H54 (cell line): Measurements from ENCODE around the gene LRIT3.

Experiments used
- DNase-seq: peaks from one replicate; pipeline ENCODE4 v3.0.0; 2011; ENCODE audit warnings: low spot score, mixed read lengths; ENCODE audit not compliant: insufficient read length
- FAIRE-seq: peaks from 3 replicates; lab custom pipeline; 2011; peaks lifted over from hg19 to GRCh38; lab: Jason Lieb, UNC
- POLR2A ChIP-seq: IDR thresholded peaks from 2 replicates; pipeline ENCODE4 v1.6.1; 2011; ENCODE audit warnings: low read depth, mild to moderate bottlenecking, low read length

The LRIT3 gene, protein sequence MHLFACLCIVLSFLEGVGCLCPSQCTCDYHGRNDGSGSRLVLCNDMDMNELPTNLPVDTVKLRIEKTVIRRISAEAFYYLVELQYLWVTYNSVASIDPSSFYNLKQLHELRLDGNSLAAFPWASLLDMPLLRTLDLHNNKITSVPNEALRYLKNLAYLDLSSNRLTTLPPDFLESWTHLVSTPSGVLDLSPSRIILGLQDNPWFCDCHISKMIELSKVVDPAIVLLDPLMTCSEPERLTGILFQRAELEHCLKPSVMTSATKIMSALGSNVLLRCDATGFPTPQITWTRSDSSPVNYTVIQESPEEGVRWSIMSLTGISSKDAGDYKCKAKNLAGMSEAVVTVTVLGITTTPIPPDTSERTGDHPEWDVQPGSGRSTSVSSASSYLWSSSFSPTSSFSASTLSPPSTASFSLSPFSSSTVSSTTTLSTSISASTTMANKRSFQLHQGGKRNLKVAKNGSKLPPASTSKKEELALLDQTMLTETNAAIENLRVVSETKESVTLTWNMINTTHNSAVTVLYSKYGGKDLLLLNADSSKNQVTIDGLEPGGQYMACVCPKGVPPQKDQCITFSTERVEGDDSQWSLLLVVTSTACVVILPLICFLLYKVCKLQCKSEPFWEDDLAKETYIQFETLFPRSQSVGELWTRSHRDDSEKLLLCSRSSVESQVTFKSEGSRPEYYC

DNA sequence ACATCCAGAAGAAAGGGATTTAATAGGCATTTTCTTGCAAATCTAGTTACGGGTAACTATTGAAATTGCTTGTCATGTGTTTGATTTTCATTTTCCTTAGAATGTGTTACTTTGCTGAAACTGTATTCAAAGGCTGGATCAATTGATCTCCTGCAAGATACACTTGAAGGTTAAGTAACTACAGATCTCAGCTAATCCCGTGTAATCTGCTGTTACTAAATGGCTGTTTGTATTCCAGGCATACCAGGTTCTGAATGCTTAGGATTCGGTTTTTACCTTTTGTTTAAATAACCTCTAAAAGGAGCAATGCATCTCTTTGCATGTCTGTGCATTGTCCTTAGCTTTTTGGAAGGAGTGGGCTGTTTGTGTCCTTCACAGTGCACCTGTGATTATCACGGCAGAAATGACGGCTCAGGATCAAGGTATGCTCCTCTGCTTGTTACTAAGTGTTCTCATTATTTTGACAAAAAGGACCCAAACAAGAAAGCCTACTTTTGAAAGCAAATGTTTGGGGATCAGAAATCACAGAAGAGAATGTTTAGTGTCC is at the start of gene LRIT3:
Gene LRIT3, plus strand, starts transcription at position 212 of the 547 bp plus-strand sequence. Its CDS starts 95 bp downstream, at position 307.
- no peak for FAIRE-seq
- DNase-seq = no peak
- no peak for TF ChIP-seq POLR2A

DNA sequence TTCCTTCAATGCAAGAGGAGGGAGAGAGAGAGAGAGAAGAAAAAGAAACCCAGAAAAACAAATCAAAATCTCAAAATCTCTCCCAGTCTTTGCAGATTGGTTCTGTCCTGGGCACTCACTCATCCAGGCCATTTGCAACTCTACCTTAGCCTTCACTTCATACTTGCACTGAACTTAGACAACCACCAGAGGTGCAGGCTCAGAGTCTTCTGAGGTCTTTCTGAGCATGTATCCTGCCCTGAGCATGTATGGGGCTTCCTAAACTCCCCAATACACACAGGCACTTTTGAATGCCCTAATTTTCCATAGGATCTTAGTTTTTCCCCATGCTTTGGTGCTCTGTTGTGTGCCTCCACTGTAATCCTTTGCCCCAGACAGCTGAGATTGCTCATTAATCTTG is 49.0 kb upstream of the LRIT3 start:
- DNase-seq = no peak
- FAIRE-seq = no peak

DNA sequence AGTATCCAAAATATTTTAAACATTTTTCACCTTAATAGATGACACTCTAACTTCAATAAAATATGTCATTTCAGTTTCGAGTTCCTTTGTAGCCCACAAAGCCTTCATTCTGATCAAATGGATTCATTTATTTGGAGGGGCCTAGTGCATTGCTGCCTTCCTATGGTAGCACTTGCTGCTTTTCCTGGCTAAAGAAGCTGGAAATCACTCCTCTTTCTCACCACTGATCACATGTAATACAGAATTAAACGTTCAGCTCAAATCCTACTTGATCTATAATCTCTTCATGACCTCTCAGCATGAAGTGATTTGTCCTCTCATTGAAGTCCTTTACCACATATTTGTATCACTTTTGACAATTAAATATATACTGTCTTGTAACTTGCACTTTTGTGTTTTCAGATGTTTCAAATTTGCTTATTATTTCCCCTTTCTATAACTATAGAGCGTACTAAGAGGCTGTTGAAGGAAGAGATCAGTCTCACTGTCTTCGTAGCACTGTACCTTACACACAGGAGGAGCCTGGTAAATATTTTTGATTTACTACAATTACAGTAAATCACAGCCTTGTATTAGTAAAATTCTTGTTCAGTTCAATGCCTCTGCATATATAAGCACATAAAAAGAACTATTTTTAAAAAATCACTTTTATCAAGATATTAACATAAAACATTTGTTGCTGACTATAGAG is 46.7 kb upstream of the LRIT3 start:
- TF ChIP-seq POLR2A = no peak
- FAIRE-seq (no peak), DNase-seq (no peak)

More for the DNA sequence above, 49.0 kb upstream of the LRIT3 start:
- no peak for TF ChIP-seq POLR2A

DNA sequence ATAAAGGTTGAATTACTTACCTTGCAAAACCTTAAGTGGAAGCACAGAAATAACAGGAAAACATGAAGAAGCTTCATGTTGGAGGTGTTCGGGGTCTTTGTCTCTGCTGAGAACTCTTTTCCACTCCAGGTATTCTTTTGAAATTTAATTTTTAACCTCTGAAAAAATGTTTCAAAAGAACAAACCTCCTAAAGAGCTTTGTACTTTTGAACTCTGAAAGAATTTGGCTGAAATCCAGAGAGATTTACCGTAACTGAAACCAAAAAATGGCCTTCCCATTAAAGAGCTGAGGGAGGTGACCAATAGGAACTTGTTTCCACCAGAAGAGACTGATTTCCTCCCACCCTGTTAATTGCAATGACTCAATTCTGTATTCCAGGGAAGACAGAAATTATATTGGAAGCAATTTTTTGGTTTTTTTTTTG is 46.0 kb upstream of the LRIT3 start, which contains the start of gene CFI:
Gene CFI, minus strand, starts transcription at position 105 of the 425 bp plus-strand sequence. Its CDS starts 28 bp downstream, at position 77.
- DNase-seq (no peak), FAIRE-seq (no peak)
- TF ChIP-seq POLR2A = no peak

DNA sequence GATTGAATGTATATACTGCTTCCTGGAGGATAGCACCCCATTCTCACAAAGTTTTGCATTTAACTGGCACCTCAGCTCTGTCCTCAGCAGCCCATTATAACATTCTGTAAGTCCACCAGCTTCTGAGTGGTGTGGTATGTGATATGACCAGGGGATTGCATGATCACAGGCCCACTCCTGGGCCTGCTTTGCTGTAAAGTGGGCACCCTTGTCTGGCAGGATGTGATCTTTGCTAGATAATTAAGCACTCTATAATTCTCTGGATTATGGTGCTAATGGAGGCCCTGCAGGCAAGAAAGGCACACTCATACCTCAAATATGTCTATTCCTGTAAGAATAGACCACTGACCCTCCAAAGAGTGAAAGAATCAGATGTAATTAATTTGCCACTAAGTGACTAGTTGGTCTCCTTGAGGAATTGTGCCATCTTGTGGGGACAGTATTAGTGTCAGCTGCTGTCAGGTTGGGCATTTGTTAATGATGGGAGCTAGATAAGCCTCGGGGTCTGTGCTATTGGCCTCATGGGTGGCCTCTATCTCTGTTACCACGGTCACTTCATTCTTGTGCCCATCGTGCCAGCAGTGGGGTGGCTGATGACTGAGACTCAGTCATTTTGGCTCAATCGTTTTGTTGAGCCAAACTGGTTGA is 43.9 kb upstream of the LRIT3 start:
- TF ChIP-seq POLR2A = no peak
- FAIRE-seq (no peak), DNase-seq (no peak)

DNA sequence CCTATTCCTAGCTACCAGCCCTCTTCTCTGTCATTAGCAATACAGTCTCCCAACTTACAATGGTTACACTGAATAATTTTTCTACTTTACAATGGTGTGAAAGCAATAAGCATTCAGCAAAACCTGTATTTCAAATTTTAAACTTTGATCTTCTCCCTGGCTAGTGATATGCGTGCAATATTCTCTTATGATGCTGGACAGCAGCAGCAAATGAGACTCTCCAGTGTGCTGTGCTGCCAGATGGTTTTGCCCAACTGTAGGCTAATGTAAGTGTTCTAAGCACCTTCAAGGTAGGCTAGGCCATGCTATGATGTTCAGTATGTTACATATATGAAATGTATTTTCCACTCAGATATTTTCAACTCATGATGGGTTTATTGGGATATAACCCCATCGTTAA is 38.3 kb upstream of the LRIT3 start:
- FAIRE-seq = no peak
- DNase-seq = no peak
- no peak for TF ChIP-seq POLR2A

DNA sequence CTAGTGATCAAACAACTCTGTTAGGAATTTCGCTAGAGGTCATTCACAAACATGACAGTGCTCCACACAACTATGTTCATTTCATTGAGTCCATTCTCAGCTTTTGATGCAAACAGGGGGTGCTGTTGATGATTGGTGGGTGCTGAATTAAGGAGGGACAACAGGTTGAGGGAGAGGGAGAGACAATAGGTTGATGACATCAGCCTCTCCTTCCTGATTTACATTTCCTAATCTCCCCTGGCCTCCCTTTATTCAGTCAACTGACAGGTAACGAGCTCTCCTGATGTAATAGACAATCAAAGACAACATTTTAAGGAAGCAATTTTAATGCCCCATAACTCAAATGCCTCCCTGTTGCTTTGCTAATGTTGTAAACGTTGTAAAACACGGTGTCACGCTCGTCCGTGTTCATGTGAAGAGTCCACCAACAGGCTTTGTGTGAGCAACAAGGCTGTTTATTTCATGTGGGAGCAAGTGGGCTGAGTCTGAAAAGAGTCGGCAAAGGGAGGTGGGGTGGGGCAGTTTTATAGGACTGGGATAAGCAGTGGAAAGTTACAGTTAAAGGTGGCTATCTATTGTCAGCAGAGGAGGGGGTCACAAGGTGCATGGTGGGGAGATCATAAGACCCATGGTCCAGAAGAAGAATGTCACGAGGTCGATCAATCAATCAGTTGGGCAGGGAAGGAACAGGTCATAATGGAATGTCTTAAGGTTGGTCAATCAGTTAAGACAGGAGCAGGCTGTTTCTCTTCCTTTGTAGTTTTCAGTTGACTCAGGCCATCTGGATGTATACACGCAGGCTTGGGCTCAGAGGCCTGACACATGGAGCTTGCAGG is 37.1 kb upstream of the LRIT3 start:
- no peak for DNase-seq
- FAIRE-seq = no peak
- TF ChIP-seq POLR2A = no peak

DNA sequence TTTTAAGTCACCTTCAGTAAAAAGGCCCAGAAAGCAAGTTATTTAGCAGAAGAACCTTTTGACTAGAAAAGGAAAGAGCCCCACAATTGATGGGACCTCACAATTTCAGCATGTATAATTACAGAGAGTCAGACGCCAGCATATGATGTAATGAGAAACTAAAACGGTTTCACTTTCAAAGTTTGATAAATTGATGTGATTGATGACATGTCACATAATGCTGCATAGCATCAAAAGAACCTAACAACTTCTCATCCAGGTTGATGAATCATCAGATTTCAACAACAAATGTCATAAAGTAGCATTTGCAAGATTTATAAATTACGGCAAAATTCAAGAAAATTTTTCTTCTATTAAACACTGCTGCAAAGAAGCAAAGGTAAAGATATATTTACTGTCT is 36.2 kb upstream of the LRIT3 start:
- no peak for FAIRE-seq
- TF ChIP-seq POLR2A = no peak
- no peak for DNase-seq

DNA sequence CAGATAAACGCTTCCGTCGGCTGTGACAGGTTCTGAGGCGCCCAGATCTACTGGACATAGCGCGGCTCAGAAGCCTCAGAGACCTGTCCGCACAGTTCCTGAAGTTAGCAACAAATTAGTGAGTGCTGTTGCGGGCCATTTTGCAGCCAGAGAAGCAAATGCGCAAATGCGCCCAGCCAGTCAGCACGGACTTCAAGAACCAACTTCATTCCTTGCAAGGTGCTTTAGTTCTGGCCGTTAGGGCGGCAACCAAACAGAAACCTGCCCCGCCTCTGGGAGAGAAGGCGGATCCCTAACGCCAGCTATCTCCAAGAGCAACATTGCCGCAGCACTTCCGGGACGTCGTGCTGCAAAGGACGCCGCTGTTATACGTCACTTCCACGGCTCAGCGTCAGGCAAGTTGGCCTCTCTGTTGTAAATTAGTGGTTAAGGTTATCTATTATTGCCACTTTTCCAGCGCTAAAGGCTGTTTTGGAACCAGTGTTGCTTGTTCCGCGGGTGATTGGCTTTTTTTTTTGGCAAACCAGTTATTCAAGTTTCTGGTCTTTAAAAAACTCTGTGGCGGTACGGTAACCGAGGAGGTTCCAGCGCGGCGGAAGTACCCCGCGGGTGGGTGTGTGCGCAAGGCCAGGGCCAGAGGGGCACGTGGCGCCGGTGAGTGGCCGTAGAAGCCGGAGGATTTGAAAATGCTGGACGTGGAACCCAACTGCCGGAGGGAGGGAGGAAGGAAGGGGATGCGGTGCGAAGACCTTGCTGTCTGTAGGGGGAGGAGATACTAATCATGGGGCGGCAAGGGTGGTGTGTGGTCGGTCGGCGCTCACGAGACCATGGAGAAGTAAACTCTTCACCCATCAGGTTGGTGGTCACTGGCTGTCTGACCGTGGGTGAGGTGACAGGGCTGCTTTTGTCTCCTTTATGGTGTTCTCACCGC is 32.5 kb upstream of the LRIT3 start, which contains the start of gene GAR1:
Gene GAR1, plus strand, starts transcription at position 612 of the 931 bp plus-strand sequence. CDS start 403 bp downstream, outside the sequence.
- peak; percentile 95 for FAIRE-seq
- peak; percentile 72 for DNase-seq
- peak; percentile 35; the same call in 1 of the 2 replicates for TF ChIP-seq POLR2A

DNA sequence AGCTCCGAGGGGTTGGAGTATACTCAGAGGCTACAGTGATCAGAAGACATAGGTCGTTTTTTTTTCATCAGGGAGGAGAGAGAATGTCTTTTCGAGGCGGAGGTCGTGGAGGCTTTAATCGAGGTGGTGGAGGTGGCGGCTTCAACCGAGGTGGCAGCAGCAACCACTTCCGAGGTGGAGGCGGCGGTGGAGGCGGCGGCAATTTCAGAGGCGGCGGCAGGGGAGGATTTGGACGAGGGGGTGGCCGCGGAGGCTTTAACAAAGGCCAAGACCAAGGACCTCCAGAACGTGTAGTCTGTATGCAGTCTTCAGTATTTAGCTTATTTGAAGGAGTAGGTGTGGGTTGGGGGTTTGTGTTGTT is 31.8 kb upstream of the LRIT3 start:
- FAIRE-seq (no peak), DNase-seq (no peak)
- TF ChIP-seq POLR2A = no peak

DNA sequence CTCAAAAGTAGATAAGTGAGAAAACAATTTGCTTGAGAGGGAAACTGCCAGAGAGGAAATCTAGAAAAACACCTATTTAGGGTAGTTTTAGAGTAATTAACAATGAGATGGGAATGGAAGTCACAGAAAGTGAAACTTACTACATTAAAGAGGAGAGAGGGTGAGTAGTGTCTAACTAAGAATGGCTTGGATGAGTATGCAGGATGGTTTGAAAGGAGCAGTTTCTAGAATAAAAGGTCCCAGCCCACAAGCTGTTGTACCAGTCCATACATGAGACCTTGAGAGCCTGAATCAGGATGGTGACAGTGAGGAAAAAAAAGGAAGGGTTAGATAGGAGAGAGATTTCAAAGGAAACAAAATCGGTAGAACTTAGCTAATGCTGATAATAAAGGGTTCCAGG is 31.0 kb upstream of the LRIT3 start:
- DNase-seq (no peak), FAIRE-seq (no peak)
- TF ChIP-seq POLR2A = no peak
